ENCODE measurements around the gene ABCB10.

DNA sequence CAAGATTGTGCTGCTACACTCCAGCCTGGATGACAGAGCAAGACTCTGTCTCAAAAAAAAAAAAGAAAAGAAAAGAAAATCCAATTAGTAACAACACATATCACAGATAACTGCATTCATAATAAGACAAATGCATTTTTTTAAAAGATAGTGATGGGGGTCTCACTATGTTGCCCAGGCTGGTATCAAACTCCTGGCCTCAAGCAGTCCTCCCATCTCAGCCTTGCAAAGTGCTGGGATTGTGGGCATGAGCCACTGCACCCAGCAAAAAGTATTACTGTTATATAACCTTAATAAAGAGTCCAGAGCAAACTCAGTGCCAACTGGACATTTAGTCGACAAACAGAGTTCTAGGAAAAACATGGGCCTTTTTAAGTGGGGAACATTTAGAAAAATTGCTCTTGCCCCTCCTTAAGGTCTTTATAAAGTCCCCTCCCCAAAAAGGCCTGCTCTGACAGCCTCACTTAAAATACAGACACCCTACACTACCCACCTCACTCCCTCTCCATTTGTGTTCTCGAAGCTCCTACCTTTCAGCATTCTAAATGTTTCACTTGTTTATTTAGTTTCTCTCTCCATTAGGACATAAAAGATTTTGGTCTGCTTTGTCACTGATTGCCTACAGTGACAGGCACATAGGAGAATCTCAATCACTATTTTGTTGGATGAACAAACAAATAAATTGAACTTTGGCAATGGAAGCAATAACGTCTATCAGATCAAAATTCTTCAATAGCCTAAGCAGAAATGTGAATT lies 7.5 kb downstream of the ABCB10 start:
- TF ChIP-seq CTCF (IDR thresholded peaks at IDR 0.05) (no peak), POLR2AphosphoS5 (IDR thresholded peaks at IDR 0.05) (no peak), POLR2A (IDR thresholded peaks at IDR 0.05) (no peak)
